Endodermal cell (in vitro differentiated cells): ENCODE measurements around the gene NFIA. TPM values are rescaled to one million over a fixed set of nuclear protein-coding genes. Genes with fewer than 3 reads are reported as not detected.

Experiments used
- DNase-seq: peaks from one replicate; pipeline ENCODE4 v3.0.0-alpha.2; 2017
- H3K27ac ChIP-seq: 2 replicates; pipeline ENCODE4 v1.5.1; 2013; ENCODE audit warnings: mild to moderate bottlenecking, low read depth, low read length, moderate library complexity
- H3K27me3 ChIP-seq: 2 replicates; pipeline ENCODE4 v1.6.1; 2013; ENCODE audit warnings: mild to moderate bottlenecking, low read length, moderate library complexity; ENCODE audit not compliant: insufficient read depth, control insufficient read depth, poor library complexity, severe bottlenecking
- H3K36me3 ChIP-seq: 2 replicates; pipeline ENCODE4 v1.7.0; 2013; ENCODE audit warnings: mild to moderate bottlenecking, low read length, moderate library complexity; ENCODE audit not compliant: control insufficient read depth, insufficient read depth
- H3K4me1 ChIP-seq: one replicate; pipeline ENCODE4 v1.7.0; 2013; ENCODE audit warnings: low read length; ENCODE audit not compliant: control insufficient read depth, insufficient read depth
- H3K4me3 ChIP-seq: 2 replicates; pipeline ENCODE4 v1.5.1; 2013; ENCODE audit warnings: mild to moderate bottlenecking, low read length, moderate library complexity
- H3K9ac ChIP-seq: 2 replicates; pipeline ENCODE4 v1.6.1; 2013; ENCODE audit warnings: mild to moderate bottlenecking, low read length, moderate library complexity; ENCODE audit not compliant: poor library complexity, severe bottlenecking; ENCODE audit errors: extremely low read depth
- H3K9me3 ChIP-seq: 2 replicates; pipeline ENCODE4 v1.6.1; 2013; ENCODE audit warnings: mild to moderate bottlenecking, low read length, moderate library complexity; ENCODE audit not compliant: control insufficient read depth
- H3K27ac Mint-ChIP-seq: 2 replicates; pipeline ENCODE4 v1.8.0; 2020; ENCODE audit warnings: mixed read lengths
- H3K27me3 Mint-ChIP-seq: 2 replicates; pipeline ENCODE4 v1.8.0; 2021; ENCODE audit warnings: mild to moderate bottlenecking, mixed read lengths; ENCODE audit not compliant: insufficient read depth
- H3K36me3 Mint-ChIP-seq: 2 replicates; pipeline ENCODE4 v1.8.0; 2020; ENCODE audit warnings: low read depth, mixed read lengths
- H3K4me1 Mint-ChIP-seq: 2 replicates; pipeline ENCODE4 v1.8.0; 2020; ENCODE audit warnings: mixed read lengths
- H3K4me3 Mint-ChIP-seq: 2 replicates; pipeline ENCODE4 v1.8.0; 2020; ENCODE audit warnings: mild to moderate bottlenecking, moderate library complexity, mixed read lengths
- H3K9me3 Mint-ChIP-seq: 2 replicates; pipeline ENCODE4 v1.8.0; 2020; ENCODE audit warnings: mild to moderate bottlenecking, mixed read lengths
- WGBS, 2 experiments: methylation state at CpG; one replicate each; pipeline versions ENCODE4 v1.1.5 to v1.1.7; 2013; ENCODE audit warnings: missing lambda C conversion rate in 2 of 2, mixed read lengths in 1 of 2; ENCODE audit not compliant: insufficient coverage in 1 of 2, insufficient read length in 1 of 2; 5-methylcytosine and 5-hydroxymethylcytosine counted together
- total RNA-seq, 2 donors: library from RNA; stranded (reverse); fragmentation: NEBNext Ultra II Directional in 1 of 2; extraction: Animal tissue kit (Norgen Biotek cat#: 25700) in 1 of 2; gene quantifications; 2 replicates in 1 of 2; 3 replicates in 1 of 2; pipeline ENCODE4 v1.2.1, GENCODE V29; 2021
- TF ChIP-seq, protein P1 (sequence below): fragments of 200-600 bp; sonication (generic); conservative IDR thresholded peaks from 2 replicates; pipeline ENCODE4 v1.5.0; 2021; ENCODE audit warnings: antibody characterized with exemption, mild to moderate bottlenecking

NFIA gene
- total RNA-seq, 2 donors from 2014 or later = 2.3 to 3.8 TPM

DNA sequence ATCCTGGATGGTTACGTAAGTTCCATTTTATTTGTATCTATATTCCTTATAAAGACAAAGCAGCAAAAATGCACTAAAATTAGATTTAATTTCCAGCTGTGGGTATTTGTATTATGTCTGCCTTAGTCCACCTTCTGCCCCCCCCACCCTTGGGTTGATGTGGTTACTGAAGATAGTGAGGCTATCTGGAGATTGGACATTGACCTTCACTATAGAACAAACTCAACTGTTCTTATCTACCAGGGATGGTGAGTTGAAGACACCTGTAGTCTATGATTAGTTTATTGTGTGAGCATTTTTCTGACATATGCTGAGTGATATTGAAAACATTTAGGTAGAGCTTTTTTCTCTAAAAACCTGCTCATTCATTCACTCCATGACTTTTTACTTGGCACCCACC is 122.2 kb downstream of the NFIA start:
- 100% methylated on average over 1 of the region's 1 CpG; no CpG with 5 or more reads in 1 of the 2 experiments for WGBS, 2 experiments

DNA sequence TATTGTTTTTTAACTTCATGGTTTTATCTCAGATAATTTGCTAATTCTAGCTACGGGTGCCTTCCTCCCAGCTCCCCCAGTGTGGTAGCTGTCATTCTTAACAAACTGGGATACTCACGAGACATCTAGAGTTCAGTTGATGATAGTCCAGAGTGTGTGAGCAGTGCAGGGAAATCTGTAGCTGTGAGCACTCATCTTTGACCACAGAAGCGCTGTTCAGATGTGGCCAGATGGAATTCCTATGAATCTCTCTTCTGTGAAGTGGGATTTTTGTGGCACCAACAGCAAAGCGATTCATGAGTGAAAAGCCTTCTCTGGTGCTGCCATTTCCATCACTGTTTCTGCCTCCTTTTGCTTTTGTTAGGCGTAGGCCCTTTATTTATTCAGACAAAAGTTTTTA is 125.1 kb downstream of the NFIA start:
- Histone ChIP-seq H3K9me3 (no peaks in the 10 kb centered on the region), H3K4me3 (no peak overlapping the region), H3K36me3 (no peaks in the 10 kb centered on the region), H3K27ac (no peak overlapping the region), H3K4me1 (no peaks in the 10 kb centered on the region), H3K27me3 (no peaks in the 10 kb centered on the region), H3K9ac (no peak overlapping the region)
- no peaks in the 10 kb centered on the region for H3K9me3 Mint-ChIP-seq
- no peaks in the 10 kb centered on the region for H3K27me3 Mint-ChIP-seq
- no peaks in the 10 kb centered on the region for H3K36me3 Mint-ChIP-seq
- no peak overlapping the region for H3K4me3 Mint-ChIP-seq
- 92 to 100% methylated on average over 1 to 5 of the region's 5 CpGs for WGBS, 2 experiments
- no peak for DNase-seq
- H3K27ac Mint-ChIP-seq = no peak overlapping the region
- TF ChIP-seq, protein P1, sequence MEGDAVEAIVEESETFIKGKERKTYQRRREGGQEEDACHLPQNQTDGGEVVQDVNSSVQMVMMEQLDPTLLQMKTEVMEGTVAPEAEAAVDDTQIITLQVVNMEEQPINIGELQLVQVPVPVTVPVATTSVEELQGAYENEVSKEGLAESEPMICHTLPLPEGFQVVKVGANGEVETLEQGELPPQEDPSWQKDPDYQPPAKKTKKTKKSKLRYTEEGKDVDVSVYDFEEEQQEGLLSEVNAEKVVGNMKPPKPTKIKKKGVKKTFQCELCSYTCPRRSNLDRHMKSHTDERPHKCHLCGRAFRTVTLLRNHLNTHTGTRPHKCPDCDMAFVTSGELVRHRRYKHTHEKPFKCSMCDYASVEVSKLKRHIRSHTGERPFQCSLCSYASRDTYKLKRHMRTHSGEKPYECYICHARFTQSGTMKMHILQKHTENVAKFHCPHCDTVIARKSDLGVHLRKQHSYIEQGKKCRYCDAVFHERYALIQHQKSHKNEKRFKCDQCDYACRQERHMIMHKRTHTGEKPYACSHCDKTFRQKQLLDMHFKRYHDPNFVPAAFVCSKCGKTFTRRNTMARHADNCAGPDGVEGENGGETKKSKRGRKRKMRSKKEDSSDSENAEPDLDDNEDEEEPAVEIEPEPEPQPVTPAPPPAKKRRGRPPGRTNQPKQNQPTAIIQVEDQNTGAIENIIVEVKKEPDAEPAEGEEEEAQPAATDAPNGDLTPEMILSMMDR = no peak
- no peaks in the 10 kb centered on the region for H3K4me1 Mint-ChIP-seq

More for the DNA sequence above, 122.2 kb downstream of the NFIA start:
- Histone ChIP-seq H3K4me3 (no peak overlapping the region), H3K9ac (no peak overlapping the region), H3K36me3 (no peaks in the 10 kb centered on the region), H3K27me3 (no peaks in the 10 kb centered on the region), H3K9me3 (no peaks in the 10 kb centered on the region), H3K4me1 (no peaks in the 10 kb centered on the region), H3K27ac (no peak overlapping the region)
- H3K4me3 Mint-ChIP-seq = no peak overlapping the region
- no peak overlapping the region for H3K27ac Mint-ChIP-seq
- H3K27me3 Mint-ChIP-seq = no peaks in the 10 kb centered on the region
- H3K4me1 Mint-ChIP-seq = no peaks in the 10 kb centered on the region
- DNase-seq = no peak
- no peaks in the 10 kb centered on the region for H3K36me3 Mint-ChIP-seq
- H3K9me3 Mint-ChIP-seq = no peaks in the 10 kb centered on the region
- TF ChIP-seq, protein P1 = no peak

DNA sequence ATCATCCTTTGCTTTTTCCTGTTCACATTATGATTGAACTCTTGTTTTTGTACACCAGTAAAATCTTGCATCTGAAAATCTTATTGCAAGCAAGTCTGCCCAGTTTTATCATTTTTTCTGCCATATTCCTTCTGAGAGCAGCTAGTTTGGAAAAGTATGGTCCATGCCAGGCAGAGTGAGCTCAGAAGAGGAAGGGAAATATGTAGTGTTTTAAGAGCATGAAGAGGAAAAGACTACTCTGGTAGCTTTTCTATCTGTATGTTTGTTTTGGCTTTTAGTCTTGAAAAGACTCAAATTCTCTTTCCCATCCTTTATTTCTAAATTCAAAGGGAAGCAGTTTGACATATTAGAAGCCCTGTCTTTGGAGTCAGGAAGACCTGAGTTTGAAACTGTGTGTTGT is 125.8 kb downstream of the NFIA start:
- H3K9ac ChIP-seq = no peak overlapping the region
- H3K9me3 Mint-ChIP-seq = no peaks in the 10 kb centered on the region
- no peaks in the 10 kb centered on the region for H3K4me1 Mint-ChIP-seq
- H3K9me3 ChIP-seq = no peaks in the 10 kb centered on the region
- no peak overlapping the region for H3K4me3 Mint-ChIP-seq
- no peak overlapping the region for H3K4me3 ChIP-seq
- no peaks in the 10 kb centered on the region for H3K27me3 ChIP-seq
- H3K36me3 ChIP-seq = no peaks in the 10 kb centered on the region
- H3K4me1 ChIP-seq = no peaks in the 10 kb centered on the region
- TF ChIP-seq, protein P1 = no peak
- H3K27me3 Mint-ChIP-seq = no peaks in the 10 kb centered on the region
- DNase-seq = no peak
- no peak overlapping the region for H3K27ac ChIP-seq
- no peaks in the 10 kb centered on the region for H3K36me3 Mint-ChIP-seq
- H3K27ac Mint-ChIP-seq = no peak overlapping the region
